Cardiac fibroblast (primary cell): ENCODE measurements around the gene SLC4A9.

Experiments used
- DNase-seq, 2 donors: peaks; one replicate each; pipeline versions ENCODE4 v3.0.0 to v3.0.0-alpha.2; 2010; ENCODE audit warnings: low read depth in 2 of 2
- H3K4me3 ChIP-seq, 2 donors: replicated peaks in 1 of 2; 1 replicate in 1 of 2; 2 replicates in 1 of 2; pipeline ENCODE4 v1.5.1; 2011; ENCODE audit warnings: low read depth in 2 of 2, low read length in 2 of 2, mild to moderate bottlenecking in 2 of 2, moderate library complexity in 1 of 2
- CTCF ChIP-seq: IDR thresholded peaks from one replicate; pipeline ENCODE4 v1.5.1; 2011; ENCODE audit warnings: low read depth, mild to moderate bottlenecking, low read length, inconsistent platforms

Gene SLC4A9

GRCh38 chr5:140360681-140361479 is 886 bp downstream of the SLC4A9 start:
- no peak overlapping the region for H3K4me3 ChIP-seq
- DNase-seq, result no peak
- TF ChIP-seq CTCF, result no peak

- DNase-seq, result no peak
- no peak for TF ChIP-seq CTCF
- H3K4me3 ChIP-seq, result no peak overlapping the region
Measured at GRCh38 chr5:140361901-140362300, 1.9 kb downstream of the SLC4A9 start.

- DNase-seq, result no peak
- H3K4me3 ChIP-seq, result no peak overlapping the region
- TF ChIP-seq CTCF, result no peak
Measured at GRCh38 chr5:140362311-140362710, 2.3 kb downstream of the SLC4A9 start.

- DNase-seq, result peak; percentile 69 to 70
- peak; percentile 94 for TF ChIP-seq CTCF
- peak overlapping the region; percentile 40 to 41 for H3K4me3 ChIP-seq
Measured at GRCh38 chr5:140362875-140363630, 3.1 kb downstream of the SLC4A9 start.

- peak overlapping the region; percentile 40 to 41 for H3K4me3 ChIP-seq
- TF ChIP-seq CTCF, result no peak
Measured at GRCh38 chr5:140363631-140364471, 3.9 kb downstream of the SLC4A9 start.

GRCh38 chr5:140364472-140364765 is 4.4 kb downstream of the SLC4A9 start:
- H3K4me3 ChIP-seq, result no peak overlapping the region
- no peak for TF ChIP-seq CTCF

More at GRCh38 chr5:140363631-140364471, 3.9 kb downstream of the SLC4A9 start:
- DNase-seq, result no peak

More at GRCh38 chr5:140364472-140364765, 4.4 kb downstream of the SLC4A9 start:
- DNase-seq, result no peak
